GM19463 (cell line): ENCODE measurements around the gene LHX3.
"Not testable (repeated sequence)": the region's sequence is repeated elsewhere in the genome, so short reads cannot be mapped to it uniquely, and the experiment has no call there.

Source experiments
- ATAC-seq: cut with Tn5 transposase; IDR thresholded peaks from one replicate; pipeline ENCODE4 v1.9.1; 2021; ENCODE audit warnings: mild to moderate bottlenecking, moderate library complexity; ENCODE audit not compliant: unreplicated experiment

LHX3 gene

DNA sequence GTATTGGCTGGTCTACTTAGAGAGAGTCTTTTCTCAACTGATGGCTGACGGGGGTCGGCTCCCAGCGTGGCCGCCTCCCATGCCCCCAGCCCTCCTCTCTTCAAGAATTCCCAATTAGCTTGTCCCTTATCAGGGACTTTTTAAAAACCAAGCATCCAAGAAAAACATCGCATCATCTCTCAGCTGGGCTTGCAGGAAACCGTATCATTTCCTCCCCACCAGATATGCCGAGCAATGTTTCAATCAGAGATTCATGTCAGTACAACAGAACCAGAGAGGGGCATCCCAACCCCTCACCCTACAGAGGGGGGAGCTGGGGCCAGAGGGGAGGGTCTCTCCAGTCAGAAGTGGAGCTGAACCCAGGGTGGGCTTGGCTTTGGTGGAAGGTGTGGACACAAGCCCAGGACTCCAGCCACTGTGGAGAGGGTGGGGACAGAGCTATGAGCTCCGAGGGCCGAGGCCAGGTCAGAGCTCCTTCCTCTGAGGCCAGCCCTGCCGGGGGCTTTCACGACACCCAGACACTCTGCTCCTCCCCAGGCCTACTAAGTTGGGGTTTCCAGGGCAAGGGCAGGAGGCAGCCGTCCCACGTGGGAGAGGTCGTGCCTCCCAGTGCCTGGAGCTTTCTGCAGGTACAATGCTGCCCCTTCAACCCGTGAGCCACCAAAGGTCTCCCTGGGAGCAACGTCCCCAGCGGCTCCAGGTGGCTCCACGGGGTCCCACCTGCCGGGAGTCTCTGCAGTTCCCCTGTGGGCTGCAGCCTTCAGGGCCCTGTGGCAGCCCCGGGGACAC, 47.3 kb downstream of the LHX3 start:
- ATAC-seq = no peak

DNA sequence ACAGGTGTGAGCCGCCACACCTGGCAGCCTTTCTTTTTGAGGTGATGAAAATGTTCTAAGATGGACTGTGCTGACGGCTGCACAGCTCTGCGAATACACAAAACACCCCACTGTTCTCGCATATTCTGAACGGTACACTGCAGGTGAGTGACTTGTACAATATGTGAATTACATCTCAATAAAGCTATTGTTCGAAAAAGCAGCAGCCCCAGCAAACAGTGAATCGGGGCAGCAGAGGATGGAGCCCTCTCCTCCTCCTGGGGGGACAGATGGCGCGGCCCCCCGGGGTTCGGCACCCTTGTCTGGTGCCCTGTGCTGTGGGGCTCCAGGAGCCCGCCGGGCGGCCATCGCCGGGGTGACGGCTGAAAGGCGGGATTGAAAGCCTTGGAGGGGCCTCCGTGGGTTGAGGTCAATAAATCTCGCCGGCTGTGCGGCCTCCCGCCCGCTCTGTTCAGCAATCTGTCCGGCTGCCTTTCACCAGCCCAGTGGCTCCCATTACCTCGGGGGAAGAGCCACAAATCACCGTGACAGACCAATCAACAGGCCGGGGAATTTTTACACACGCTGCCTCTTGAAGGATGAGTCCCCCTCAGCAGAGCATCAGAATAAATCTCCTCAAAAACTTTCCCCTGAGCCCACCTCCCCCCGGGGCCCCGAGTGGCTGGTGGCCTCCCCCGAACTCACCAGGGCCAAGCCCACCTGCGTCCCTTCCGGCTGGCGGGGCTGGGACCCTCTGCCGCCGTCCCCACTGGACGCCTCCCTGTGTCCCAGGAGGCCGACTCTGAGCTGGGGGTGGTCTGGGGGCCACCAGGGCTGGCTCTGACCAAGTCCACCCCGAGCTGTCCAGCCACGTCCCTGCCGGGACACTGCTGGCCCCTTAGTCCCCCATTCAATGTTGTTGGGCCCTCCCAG, 48.5 kb downstream of the LHX3 start:
- no peak for ATAC-seq

GRCh38 chr9:136155576-136155975, 49.4 kb downstream of the LHX3 start:
- ATAC-seq = no peak

- ATAC-seq = no peak
Observed at GRCh38 chr9:136154943-136155342, 50.0 kb downstream of the LHX3 start.

DNA sequence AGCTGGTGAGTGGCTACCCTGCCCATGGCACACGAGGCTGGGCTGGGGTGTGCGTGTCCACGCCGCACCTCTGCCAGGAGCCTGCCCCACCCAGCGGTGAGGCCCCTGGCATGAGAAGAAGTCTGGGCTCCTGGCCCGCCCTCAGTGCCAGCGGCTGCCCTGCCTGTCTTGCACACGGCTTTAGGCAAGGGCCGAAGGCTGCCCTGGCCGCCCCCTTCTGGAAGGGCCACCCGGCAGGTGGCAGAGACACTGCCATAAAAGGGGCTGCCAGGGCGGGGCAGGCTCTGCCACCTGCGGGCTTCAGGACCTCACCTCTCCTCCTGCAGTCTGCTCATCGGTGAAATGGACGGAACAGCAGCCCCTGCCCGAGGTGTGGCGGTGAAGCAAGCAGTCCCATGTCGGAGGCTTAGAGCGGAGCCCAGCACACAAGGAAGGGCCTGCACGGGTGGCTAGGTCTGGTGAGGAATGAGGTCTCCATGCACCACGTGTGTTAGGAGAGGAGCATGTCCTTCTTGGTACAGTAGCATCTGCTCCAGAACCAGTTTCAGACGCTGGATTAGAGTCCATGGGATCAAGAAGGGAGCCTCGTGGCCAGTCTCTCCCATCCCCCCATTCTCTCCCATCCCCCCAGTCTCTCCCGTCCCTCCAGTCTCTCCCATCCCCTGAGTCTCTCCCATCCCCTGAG, 51.4 kb downstream of the LHX3 start:
- no peak for ATAC-seq

- no peak for ATAC-seq
Observed at GRCh38 chr9:136152931-136153330, 52.0 kb downstream of the LHX3 start.

GRCh38 chr9:136152543-136152866, 52.4 kb downstream of the LHX3 start:
- no peak for ATAC-seq

GRCh38 chr9:136151848-136152542, 52.9 kb downstream of the LHX3 start:
- ATAC-seq = no peak

DNA sequence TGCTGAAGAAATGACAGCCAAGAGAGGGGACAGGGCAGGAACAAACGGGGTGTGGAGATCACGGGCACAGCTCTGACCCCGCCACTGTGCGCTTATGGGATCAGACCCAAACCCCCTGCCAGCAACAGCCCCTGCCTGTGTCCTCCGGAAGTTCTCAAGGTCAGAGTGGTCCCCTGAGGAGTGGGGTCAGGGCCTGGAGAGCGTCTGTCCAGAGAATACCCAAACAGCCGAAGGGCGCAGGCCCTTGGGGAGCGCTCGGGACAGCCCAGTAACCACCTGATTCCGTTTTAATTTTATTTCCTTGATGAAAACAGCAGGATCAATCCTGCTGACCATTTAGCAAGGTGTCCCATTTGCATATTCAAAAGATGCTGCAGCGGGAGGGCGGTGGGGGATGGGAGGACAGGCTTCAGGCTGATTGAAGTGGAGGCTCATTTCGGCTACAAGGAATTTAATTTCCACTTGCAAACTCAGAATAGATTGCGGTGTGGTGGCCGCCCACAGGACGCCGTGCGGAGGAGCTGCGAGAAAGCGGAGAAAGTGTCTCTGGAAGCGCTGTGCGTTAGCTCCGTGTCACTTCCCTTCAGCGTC, 53.6 kb downstream of the LHX3 start:
- no peak for ATAC-seq

DNA sequence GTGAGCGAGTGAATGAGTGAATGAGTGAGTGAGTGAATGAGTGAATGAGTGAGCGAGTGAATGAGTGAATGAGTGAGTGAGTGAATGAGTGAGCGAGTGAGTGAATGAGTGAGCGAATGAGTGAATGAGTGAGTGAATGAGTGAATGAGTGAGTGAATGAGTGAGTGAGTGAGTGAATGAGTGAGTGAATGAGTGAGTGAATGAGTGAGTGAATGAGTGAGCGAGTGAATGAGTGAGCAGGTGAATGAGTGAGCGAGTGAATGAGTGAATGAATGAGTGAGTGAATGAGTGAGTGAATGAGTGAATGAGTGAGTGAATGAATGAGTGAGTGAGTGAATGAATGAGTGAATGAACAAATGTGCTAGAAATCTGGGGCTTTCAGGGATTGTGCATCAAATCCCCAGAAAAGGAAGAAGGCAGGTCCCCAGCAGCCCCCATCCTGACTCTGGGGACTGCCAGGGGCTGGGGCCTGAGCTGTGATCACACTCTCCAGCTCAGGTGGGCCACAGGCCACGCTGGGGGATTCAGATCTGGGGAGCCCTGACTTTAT, 54.2 kb downstream of the LHX3 start:
- not testable (repeated sequence) for ATAC-seq

- no peak for ATAC-seq
Observed at GRCh38 chr9:136149853-136150252, 55.1 kb downstream of the LHX3 start.

- ATAC-seq = no peak
Observed at GRCh38 chr9:136149337-136149736, 55.6 kb downstream of the LHX3 start.

DNA sequence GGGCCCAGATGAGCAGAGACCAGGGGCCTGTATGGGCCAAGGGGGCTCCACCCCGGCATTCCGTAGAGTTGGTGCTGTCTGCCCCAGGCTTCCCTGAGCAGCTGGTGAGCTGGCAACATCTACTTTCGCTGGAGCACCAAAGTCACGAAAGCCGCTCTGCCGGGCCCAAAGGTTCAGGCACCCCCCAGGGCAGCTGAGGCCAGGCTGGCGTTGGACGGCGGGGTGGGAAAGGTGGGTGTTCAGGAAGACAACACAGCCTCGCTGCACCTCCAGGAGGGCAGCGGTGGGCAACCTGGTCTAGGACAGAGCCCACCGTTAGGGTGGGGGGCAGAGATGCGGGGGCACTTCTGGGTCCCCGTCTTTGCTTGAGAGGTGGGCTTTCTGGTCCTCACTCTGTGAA, 56.2 kb downstream of the LHX3 start:
- ATAC-seq = no peak

DNA sequence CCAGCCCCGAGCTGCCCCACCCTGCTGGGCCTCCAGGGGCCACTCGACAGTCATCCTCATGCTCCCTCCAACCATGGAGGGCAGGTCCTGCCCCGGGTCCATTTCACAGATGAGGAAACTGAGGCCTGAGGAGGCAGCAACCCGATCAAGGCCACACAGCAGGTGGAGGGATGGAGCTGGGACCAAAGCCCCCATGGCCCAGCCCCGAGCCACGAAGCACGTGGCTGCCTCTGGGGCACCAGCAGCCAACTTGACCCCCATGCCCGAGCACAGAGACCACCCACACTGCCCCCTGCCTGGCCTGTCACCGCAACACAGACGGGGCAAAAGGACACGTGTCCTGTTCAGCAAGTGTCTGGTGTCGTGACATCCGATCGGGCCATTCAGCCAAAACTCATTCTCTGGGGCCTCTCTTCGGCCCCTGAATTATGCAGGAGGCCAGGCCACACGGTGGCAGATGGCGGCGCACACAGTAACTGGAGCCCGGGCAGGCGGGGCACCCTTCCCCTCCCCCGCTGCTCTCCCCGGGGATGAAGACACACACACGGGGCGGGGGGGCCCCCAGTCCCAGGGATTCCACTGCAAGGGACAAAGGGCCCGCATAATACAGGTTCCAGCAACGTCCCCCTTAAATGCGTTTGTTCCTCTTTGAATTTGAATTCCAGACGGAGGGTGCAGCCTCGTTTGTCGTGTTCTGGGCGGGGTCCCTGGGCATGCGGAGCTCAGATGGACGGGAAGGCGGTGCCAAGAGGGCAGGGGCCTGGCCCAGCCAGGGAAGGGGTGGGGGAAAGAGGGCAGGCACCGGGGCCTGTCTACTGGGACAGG, 56.8 kb downstream of the LHX3 start:
- no peak for ATAC-seq

DNA sequence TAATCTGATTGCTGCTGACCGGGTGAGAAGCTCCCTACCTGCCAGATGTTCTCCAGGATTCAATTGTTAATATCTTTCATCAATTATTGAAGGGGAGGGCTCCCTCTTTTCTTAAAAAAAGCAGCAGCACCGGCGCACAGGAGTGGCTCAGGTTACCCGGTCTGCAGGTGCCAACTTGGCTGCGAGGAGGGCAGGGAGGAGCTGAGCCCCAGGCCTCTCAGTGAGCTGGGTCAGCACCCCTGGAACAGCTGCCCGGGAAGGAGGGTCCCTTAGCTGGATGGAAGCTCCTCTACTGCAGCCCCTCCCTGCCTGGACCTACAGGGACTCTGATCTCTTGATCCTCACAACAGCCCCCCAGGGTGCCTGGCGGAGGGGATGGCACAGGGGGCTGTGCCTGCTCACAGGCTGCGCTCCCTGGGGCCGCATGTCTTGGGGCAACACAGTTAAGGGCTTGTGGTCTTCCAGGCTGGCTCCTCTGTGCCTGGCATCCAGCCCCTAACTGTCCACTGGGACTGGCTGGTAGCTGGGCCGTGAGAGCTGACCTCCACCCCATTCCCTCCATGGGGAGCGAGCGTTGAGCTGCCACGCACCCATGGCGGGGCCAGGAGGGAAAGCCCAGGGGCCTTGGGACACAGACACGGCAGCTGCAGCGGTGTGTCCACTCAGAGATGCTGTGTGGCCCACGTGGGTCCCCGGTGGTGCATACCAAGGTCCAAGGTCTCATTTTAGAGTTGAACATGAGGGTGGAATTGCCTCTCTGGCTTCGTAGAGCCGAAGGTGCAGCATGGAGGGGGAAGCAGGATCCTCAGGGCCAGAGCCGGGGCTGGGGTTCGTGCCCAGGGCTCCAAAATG, 57.7 kb downstream of the LHX3 start:
- ATAC-seq = no peak
